Liver (tissue), 3 donors: Measurements from ENCODE around the gene THAP4.

Experiments
- HNF4A ChIP-seq, 2 donors: conservative IDR thresholded peaks; 2 replicates each; pipeline ENCODE4 v1.6.1; 2016; ENCODE audit warnings: antibody characterized with exemption in 2 of 2, mild to moderate bottlenecking in 2 of 2
- JUND ChIP-seq, 2 donors: IDR thresholded peaks; 2 replicates each; pipeline ENCODE4 v1.6.1; 2016; ENCODE audit warnings: antibody characterized with exemption in 2 of 2
- NR2F2 ChIP-seq: IDR thresholded peaks from 2 replicates; pipeline ENCODE4 v1.6.1; 2016; ENCODE audit warnings: antibody characterized with exemption
- SP1 ChIP-seq: IDR thresholded peaks from 2 replicates; pipeline ENCODE4 v1.6.1; 2018; ENCODE audit warnings: antibody characterized with exemption, mild to moderate bottlenecking
- TAF1 ChIP-seq: conservative IDR thresholded peaks from 2 replicates; pipeline ENCODE4 v1.6.1; 2016; ENCODE audit warnings: antibody characterized with exemption, mild to moderate bottlenecking
- YY1 ChIP-seq: IDR thresholded peaks from 2 replicates; pipeline ENCODE4 v1.6.1; 2016; ENCODE audit warnings: antibody characterized with exemption, mild to moderate bottlenecking
- TF ChIP-seq, protein P1 (sequence below): fragments of 150-350 bp; IDR thresholded peaks from 2 replicates; pipeline ENCODE4 v1.5.1; 2017; ENCODE audit warnings: improper control_type of control experiment, low read depth, low read length; ENCODE audit not compliant: missing input control
- TF ChIP-seq, protein P2 (sequence below): IDR thresholded peaks from 2 replicates; pipeline ENCODE4 v1.6.1; 2016; ENCODE audit warnings: antibody characterized with exemption
- TF ChIP-seq, protein P3 (sequence below): IDR thresholded peaks from 2 replicates; pipeline ENCODE4 v1.6.1; 2016; ENCODE audit warnings: antibody characterized with exemption
- donor health status: healthy.
- donor health status: healthy.

DNA sequence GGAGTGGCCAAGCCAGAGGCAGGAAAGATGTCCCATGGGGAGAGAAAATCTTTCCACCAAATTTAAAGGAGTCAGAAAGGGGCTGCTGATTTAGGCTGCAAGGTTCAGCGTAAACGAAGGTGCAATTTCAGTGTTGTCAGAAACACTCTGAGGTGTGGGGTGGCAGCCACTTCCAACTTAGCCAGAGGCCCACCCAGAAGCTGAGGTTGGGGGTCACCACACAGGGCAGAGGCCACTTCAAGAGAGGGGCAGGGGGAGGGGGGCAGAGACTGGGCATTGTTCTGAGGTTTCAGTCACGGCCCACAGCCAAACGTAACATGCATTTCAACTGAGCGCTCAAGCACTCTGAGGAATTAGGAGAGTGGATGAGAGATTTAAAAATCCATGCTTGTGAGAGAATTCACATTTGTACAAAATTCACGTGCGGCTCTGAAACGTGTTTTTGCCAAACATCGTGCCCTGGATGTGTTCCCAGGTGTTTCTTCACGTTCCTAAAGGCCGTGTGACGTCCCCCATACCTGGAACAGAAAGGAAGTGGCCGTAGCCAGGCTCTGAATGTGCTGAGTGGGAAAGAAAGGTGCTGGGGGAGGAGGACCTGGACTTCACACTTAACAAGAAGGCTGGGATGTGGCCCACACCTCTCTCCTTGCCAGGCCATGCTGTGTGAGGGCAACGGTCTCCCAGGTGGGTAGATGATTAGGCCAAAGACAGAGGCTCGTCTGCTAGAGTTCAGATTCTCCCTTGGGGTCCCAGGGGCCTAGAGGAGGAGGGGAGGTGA is 97.9 kb downstream of the THAP4 start:
- TF ChIP-seq, protein P1, sequence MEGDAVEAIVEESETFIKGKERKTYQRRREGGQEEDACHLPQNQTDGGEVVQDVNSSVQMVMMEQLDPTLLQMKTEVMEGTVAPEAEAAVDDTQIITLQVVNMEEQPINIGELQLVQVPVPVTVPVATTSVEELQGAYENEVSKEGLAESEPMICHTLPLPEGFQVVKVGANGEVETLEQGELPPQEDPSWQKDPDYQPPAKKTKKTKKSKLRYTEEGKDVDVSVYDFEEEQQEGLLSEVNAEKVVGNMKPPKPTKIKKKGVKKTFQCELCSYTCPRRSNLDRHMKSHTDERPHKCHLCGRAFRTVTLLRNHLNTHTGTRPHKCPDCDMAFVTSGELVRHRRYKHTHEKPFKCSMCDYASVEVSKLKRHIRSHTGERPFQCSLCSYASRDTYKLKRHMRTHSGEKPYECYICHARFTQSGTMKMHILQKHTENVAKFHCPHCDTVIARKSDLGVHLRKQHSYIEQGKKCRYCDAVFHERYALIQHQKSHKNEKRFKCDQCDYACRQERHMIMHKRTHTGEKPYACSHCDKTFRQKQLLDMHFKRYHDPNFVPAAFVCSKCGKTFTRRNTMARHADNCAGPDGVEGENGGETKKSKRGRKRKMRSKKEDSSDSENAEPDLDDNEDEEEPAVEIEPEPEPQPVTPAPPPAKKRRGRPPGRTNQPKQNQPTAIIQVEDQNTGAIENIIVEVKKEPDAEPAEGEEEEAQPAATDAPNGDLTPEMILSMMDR: no peak
- TF ChIP-seq JUND (IDR thresholded peaks at IDR 0.05) (no peak), NR2F2 (no peak), YY1 (no peak), TAF1 (no peak), HNF4A (conservative IDR thresholded peaks at IDR 0.05) (no peak), SP1 (no peak)
- TF ChIP-seq, protein P2, sequence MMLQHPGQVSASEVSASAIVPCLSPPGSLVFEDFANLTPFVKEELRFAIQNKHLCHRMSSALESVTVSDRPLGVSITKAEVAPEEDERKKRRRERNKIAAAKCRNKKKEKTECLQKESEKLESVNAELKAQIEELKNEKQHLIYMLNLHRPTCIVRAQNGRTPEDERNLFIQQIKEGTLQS: no peak
- TF ChIP-seq, protein P3, sequence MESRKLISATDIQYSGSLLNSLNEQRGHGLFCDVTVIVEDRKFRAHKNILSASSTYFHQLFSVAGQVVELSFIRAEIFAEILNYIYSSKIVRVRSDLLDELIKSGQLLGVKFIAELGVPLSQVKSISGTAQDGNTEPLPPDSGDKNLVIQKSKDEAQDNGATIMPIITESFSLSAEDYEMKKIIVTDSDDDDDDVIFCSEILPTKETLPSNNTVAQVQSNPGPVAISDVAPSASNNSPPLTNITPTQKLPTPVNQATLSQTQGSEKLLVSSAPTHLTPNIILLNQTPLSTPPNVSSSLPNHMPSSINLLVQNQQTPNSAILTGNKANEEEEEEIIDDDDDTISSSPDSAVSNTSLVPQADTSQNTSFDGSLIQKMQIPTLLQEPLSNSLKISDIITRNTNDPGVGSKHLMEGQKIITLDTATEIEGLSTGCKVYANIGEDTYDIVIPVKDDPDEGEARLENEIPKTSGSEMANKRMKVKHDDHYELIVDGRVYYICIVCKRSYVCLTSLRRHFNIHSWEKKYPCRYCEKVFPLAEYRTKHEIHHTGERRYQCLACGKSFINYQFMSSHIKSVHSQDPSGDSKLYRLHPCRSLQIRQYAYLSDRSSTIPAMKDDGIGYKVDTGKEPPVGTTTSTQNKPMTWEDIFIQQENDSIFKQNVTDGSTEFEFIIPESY: no peak
